ENCODE data around the gene LRWD1. TPM values are rescaled to one million over a fixed set of nuclear protein-coding genes. Genes with fewer than 3 reads are reported as not detected.
A peak's percentile ranks its signal among the peaks of the same experiment; 100 is the strongest.

LRWD1 gene
- 65.6 TPM for polyA plus RNA-seq (2012; ENCODE audit: insufficient read length, low read depth)

- TF ChIP-seq POLR2AphosphoS5 (IDR thresholded peaks at IDR 0.05; ENCODE audit: low read depth, low read length) (peak; percentile 76), REST (IDR thresholded peaks at IDR 0.05; ENCODE audit: insufficient read depth in 1 of 2, low read depth in 2 of 2, low read length in 2 of 2) (no peak), TAF1 (IDR thresholded peaks at IDR 0.05; ENCODE audit: borderline replicate concordance, insufficient read depth, low read length) (peak; percentile 53), FOXP2 (optimal IDR thresholded peaks at IDR 0.05; ENCODE audit: borderline replicate concordance, extremely low read depth, extremely low read length, insufficient read depth) (no peak), SIN3A (IDR thresholded peaks at IDR 0.05; ENCODE audit: borderline replicate concordance, insufficient read depth, low read length) (peak; percentile 84; the same call in 1 of the 2 replicates)
These were observed at the start of gene LRWD1, which contains the start of gene ALKBH4 for GRCh38 chr7:102464577-102465280. Gene LRWD1, plus strand, starts transcription at chr7:102464984. Its CDS starts 97 bp downstream, at chr7:102465081. Gene ALKBH4, minus strand, starts transcription at chr7:102464863. Its CDS starts 27 bp downstream, at chr7:102464836.

- TF ChIP-seq FOXP2 (optimal IDR thresholded peaks at IDR 0.05; ENCODE audit: borderline replicate concordance, extremely low read depth, extremely low read length, insufficient read depth), result no peak
- no peak for TF ChIP-seq POLR2AphosphoS5 (IDR thresholded peaks at IDR 0.05; ENCODE audit: low read depth, low read length)
- no peak for TF ChIP-seq REST (IDR thresholded peaks at IDR 0.05; ENCODE audit: insufficient read depth in 1 of 2, low read depth in 2 of 2, low read length in 2 of 2)
- no peak for TF ChIP-seq SIN3A (IDR thresholded peaks at IDR 0.05; ENCODE audit: borderline replicate concordance, insufficient read depth, low read length)
- TF ChIP-seq TAF1 (IDR thresholded peaks at IDR 0.05; ENCODE audit: borderline replicate concordance, insufficient read depth, low read length), result no peak
These were observed 49.0 kb upstream of the LRWD1 start for GRCh38 chr7:102415685-102416225.

GRCh38 chr7:102416406-102416805, 48.4 kb upstream of the LRWD1 start:
- no peak for TF ChIP-seq POLR2AphosphoS5 (IDR thresholded peaks at IDR 0.05; ENCODE audit: low read depth, low read length)
- no peak for TF ChIP-seq FOXP2 (optimal IDR thresholded peaks at IDR 0.05; ENCODE audit: borderline replicate concordance, extremely low read depth, extremely low read length, insufficient read depth)
- no peak for TF ChIP-seq TAF1 (IDR thresholded peaks at IDR 0.05; ENCODE audit: borderline replicate concordance, insufficient read depth, low read length)
- TF ChIP-seq REST (IDR thresholded peaks at IDR 0.05; ENCODE audit: insufficient read depth in 1 of 2, low read depth in 2 of 2, low read length in 2 of 2), result no peak
- TF ChIP-seq SIN3A (IDR thresholded peaks at IDR 0.05; ENCODE audit: borderline replicate concordance, insufficient read depth, low read length), result no peak

- TF ChIP-seq FOXP2 (optimal IDR thresholded peaks at IDR 0.05; ENCODE audit: borderline replicate concordance, extremely low read depth, extremely low read length, insufficient read depth), result no peak
- TF ChIP-seq TAF1 (IDR thresholded peaks at IDR 0.05; ENCODE audit: borderline replicate concordance, insufficient read depth, low read length), result no peak
- no peak for TF ChIP-seq SIN3A (IDR thresholded peaks at IDR 0.05; ENCODE audit: borderline replicate concordance, insufficient read depth, low read length)
- TF ChIP-seq POLR2AphosphoS5 (IDR thresholded peaks at IDR 0.05; ENCODE audit: low read depth, low read length), result no peak
- TF ChIP-seq REST (IDR thresholded peaks at IDR 0.05; ENCODE audit: insufficient read depth in 1 of 2, low read depth in 2 of 2, low read length in 2 of 2), result no peak
These were observed 47.7 kb upstream of the LRWD1 start for GRCh38 chr7:102417105-102417504.
